Astrocyte of the hippocampus (primary cell): Measurements from ENCODE around the gene IFNL2.
"Not testable (repeated sequence)": the region's sequence is repeated elsewhere in the genome, so short reads cannot be mapped to it uniquely, and the experiment has no call there.

Experiments used
- DNase-seq: peaks from one replicate; pipeline ENCODE4 v3.0.0; 2011; ENCODE audit warnings: low read depth, low spot score

The IFNL2 gene

GRCh38 chr19:39268085-39268484 lies at the start of gene IFNL2:
Gene IFNL2 (plus strand): TSS chr19:39268396. CDS start chr19:39268569, 173 bp downstream.
- not testable (repeated sequence) for DNase-seq

DNA sequence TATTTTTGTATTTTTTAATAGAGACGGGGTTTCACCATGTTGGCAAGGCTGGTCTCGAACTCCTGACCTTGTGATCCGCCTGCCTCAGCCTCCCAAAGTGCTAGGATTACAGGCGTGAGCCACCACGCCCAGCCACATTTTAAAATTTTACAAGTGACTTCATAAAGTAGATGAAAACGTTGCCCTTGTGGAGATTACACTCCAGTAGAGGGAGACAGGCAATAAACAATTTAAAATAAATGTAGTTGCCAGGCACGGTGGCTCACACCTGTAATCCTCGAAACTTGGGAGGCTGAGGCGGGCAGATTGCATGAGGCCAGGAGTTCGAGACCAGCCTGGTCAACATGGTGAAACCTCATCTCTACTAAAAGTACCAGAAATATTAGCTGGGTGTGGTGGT lies 49.1 kb upstream of the IFNL2 start:
- DNase-seq = not testable (repeated sequence)

- peak; percentile 65 for DNase-seq
These were observed 44.4 kb upstream of the IFNL2 start for GRCh38 chr19:39223703-39224279.

- no peak for DNase-seq
These were observed 43.3 kb upstream of the IFNL2 start for GRCh38 chr19:39224910-39225309.

GRCh38 chr19:39230096-39230764 lies 38.0 kb upstream of the IFNL2 start:
- no peak for DNase-seq

DNA sequence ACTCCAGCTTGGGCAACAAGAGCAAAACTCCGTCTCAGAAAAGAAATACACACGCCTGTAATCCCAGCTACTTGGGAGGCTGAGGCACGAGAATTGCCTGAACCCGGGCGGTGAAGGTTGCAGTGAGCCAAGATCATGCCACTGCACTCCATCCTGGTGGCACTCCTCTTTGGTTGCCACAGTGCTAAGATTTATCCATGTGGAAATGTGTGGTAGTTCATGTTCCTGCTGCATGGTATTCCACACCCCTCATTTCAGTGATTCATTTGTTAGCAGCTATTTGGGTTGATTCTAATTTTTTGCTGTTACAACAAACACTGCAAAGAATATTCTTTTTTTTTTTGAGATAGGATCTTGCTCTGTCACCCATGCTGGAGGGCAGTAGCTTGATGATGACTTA lies 35.5 kb upstream of the IFNL2 start:
- no peak for DNase-seq

- DNase-seq = no peak
These were observed 31.7 kb upstream of the IFNL2 start for GRCh38 chr19:39236527-39236926.

GRCh38 chr19:39237200-39238184 lies 30.7 kb upstream of the IFNL2 start:
- DNase-seq = peak; percentile 8

DNA sequence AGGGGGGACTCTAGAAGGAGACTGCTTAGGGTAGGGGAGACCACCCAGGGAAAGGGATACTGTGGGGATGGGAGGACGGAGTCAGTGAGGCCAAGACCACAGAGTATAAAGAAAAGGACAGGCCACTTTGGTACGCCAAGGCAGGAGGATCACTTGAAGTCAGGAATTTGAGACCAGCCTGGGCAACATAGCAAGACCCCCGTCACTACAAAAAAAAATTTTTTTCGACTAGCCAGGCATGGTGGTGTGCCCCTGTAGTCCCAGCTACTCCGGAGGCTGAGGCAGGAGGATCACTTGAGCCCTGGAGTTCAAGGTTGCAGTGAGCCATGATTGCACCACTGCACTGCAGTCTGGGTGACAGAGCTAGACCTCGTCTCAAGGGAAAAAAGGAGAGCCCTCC lies 30.0 kb upstream of the IFNL2 start:
- no peak for DNase-seq

DNA sequence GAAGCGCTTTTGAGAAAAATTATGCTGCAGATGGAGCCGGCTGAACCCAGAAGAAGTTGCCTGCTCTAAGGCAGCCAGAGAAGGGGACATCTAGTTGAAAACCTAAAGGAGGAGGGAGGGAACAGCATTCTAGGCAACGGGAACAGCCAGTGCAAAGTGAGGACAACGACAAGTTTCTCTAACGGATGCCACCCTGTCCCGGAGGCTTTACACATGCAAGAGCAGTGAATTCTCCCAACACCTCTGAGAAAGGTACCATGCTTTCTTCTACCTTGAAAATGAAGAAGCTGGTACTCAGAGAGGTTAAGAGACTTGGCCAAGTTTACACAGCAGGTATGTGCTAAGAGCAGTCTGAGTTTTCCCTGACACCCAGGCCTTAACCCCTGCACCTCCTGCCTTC lies 29.3 kb upstream of the IFNL2 start:
- no peak for DNase-seq

DNA sequence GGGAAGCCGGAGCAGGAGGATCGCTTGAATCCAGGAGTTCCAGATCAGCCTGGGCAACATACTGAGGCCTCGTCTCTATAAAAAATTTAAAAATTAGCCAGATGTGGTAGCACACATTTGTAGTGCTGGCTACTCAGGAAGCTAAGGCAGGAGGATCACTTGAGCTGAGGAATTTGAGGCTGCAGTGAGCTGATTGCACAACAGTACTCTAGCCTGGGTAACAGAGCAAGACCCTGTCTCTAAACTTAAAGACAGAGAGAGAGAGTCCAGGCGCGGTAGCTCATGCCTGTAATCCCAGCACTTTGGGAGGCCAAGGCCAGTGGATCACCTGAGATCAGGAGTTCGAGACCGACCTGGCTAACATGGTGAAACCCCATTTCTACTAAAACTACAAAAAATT lies 27.8 kb upstream of the IFNL2 start:
- DNase-seq = no peak

DNA sequence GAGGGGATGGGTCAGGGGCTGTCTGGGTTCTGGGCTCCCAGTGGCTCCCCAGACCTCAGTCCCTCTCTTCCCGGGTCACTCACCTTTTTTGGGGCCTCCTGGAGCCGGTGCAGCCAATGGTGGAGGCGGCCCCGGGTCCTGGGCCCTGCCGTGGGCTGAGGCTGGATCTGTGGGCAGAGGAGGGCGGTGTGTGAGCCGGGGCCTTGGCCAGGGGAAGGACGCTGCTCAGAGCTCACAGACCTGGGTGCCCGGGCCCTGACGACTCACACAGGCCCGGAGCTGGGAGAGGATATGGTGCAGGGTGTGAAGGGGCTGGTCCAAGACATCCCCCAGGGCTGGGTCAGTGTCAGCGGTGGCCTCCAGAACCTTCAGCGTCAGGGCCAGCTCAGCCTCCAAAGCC lies 24.5 kb upstream of the IFNL2 start:
- not testable (repeated sequence) for DNase-seq

GRCh38 chr19:39244410-39245100 lies 23.6 kb upstream of the IFNL2 start, which contains the start of gene IFNL3:
Gene IFNL3 (minus strand): TSS chr19:39245006. CDS start chr19:39244967, 39 bp downstream.
- not testable (repeated sequence) for DNase-seq

GRCh38 chr19:39245166-39245565 lies 23.0 kb upstream of the IFNL2 start:
- not testable (repeated sequence) for DNase-seq

DNA sequence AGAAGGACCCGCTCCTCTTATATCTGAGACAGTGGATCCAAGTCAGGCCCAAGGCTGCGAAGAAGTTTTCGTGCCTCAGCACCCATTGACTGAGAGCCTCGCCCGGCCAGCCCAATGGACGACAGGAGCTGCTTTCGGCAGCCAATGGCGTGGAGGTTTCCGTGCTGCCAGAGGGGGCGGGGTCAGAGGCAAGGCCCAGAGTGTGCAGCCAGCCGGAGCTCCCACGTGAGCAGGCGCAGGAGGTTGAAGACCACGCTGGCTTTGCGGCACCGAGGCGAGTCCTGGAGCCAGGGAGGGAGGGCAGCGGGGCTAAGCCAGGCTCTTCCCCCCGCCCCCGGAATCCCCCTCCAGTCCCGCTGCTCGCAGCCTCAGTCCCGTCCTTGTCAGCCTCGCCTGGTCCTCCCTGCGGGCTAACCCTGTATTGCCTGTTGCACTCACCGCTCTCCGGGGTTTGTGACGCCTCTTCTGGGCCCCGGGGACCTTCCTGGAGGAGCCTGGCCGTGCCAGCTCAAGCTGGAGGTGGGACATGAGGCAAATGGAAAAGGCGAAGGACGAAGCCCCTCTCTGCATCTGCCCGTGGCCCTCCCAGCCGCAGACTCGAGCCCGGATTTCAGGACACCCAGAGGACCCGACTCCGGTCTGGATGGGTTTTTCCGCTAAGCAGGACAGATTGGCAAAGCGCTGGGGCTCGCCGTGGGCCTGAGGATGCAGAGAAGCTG lies 21.1 kb upstream of the IFNL2 start:
- DNase-seq = peak; percentile 29

DNA sequence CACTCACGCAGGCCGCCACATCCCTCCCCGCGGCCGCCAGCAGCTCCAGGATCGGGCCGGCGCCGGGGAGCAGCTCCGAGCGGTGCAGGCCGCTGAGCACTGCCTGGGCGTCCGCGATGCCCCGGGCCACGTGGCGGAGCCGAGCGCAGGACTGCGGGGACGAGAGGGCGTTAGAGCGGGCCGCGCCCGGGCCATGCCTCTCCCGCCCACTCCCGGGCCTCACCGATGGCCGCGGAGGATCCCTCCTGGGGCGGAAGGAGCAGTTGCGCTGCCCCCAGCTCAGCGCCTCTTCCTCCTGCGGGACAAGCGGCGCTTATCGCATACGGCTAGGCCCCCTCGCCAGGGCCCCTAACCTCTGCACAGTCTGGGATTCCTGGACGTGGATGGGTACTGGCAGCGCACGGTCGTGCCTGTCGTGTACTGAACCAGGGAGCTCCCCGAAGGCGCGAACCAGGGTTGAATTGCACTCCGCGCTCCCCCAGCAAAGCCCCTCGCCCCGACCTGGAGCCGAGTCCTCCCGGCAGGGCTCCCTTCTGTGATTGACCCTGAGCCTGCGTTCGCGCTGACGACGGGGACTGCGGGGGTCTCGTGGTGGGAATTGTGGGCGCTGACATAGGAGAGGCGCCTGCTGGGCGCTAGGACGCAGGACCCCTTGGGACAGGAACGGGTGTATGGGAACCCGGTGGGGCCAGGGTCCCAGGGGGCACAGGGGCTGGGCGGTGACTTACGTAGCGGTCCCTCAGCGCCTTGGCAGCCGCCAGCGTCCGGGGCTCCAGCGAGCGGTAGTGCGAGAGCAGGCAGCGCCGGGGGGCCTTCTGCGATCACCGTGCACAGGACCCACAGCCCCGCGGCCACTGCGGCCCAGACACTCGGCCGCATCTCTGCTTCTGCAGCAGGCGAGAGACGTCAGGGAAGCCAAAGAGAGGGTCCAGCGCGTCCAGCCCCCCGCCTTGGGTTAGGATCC lies 20.2 kb upstream of the IFNL2 start:
- DNase-seq = peak; percentile 35

GRCh38 chr19:39248806-39249205 lies 19.4 kb upstream of the IFNL2 start, which contains the start of gene IFNL4:
Gene IFNL4 (minus strand): TSS chr19:39248856.
- DNase-seq = no peak

DNA sequence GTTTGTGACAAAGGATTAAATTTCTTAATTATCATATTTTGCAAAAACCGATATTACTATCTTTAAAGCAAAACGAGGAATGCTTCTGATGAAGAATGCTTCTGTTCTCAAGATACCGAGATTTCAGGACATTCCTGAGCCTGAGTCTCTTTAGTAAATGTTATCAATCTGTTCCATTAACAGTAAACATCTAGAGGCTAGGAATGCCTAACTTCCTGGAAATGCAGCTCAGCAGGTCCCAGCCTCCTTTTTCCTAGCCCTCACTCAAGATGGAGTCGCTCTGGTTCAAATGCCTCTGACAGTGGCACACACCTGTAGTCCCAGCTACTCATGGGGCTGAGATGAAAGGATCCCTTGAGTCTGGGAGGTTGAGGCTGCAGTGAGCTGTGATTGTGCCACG lies 17.1 kb upstream of the IFNL2 start:
- no peak for DNase-seq

GRCh38 chr19:39251846-39252245 lies 16.4 kb upstream of the IFNL2 start:
- no peak for DNase-seq

DNA sequence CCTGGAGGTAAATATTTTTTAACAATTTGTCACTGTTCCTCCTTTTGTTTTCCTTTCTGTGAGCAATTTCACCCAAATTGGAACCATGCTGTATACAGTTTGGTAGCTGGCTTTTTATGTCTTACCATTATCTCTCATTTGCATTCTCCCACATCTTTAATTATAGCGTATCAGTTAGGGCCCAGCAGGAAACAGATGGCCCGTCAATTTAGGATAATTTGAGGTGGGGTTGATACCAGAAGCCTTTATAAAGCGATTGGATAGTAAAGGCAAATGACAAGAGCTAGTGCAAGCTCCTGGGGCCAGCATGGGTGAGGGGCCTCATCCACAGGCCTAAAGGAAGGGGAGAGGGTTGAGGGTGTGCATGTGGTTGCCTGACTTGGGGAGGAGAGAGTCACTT lies 15.7 kb upstream of the IFNL2 start:
- DNase-seq = no peak
